GM03348 (cell line): ENCODE data around the gene NAV3.

Source experiments
- DNase-seq: peaks from one replicate; pipeline ENCODE4 v3.0.0; 2012; ENCODE audit warnings: low spot score

The NAV3 gene, protein sequence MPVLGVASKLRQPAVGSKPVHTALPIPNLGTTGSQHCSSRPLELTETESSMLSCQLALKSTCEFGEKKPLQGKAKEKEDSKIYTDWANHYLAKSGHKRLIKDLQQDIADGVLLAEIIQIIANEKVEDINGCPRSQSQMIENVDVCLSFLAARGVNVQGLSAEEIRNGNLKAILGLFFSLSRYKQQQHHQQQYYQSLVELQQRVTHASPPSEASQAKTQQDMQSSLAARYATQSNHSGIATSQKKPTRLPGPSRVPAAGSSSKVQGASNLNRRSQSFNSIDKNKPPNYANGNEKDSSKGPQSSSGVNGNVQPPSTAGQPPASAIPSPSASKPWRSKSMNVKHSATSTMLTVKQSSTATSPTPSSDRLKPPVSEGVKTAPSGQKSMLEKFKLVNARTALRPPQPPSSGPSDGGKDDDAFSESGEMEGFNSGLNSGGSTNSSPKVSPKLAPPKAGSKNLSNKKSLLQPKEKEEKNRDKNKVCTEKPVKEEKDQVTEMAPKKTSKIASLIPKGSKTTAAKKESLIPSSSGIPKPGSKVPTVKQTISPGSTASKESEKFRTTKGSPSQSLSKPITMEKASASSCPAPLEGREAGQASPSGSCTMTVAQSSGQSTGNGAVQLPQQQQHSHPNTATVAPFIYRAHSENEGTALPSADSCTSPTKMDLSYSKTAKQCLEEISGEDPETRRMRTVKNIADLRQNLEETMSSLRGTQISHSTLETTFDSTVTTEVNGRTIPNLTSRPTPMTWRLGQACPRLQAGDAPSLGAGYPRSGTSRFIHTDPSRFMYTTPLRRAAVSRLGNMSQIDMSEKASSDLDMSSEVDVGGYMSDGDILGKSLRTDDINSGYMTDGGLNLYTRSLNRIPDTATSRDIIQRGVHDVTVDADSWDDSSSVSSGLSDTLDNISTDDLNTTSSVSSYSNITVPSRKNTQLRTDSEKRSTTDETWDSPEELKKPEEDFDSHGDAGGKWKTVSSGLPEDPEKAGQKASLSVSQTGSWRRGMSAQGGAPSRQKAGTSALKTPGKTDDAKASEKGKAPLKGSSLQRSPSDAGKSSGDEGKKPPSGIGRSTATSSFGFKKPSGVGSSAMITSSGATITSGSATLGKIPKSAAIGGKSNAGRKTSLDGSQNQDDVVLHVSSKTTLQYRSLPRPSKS (N-terminal part only)

DNA sequence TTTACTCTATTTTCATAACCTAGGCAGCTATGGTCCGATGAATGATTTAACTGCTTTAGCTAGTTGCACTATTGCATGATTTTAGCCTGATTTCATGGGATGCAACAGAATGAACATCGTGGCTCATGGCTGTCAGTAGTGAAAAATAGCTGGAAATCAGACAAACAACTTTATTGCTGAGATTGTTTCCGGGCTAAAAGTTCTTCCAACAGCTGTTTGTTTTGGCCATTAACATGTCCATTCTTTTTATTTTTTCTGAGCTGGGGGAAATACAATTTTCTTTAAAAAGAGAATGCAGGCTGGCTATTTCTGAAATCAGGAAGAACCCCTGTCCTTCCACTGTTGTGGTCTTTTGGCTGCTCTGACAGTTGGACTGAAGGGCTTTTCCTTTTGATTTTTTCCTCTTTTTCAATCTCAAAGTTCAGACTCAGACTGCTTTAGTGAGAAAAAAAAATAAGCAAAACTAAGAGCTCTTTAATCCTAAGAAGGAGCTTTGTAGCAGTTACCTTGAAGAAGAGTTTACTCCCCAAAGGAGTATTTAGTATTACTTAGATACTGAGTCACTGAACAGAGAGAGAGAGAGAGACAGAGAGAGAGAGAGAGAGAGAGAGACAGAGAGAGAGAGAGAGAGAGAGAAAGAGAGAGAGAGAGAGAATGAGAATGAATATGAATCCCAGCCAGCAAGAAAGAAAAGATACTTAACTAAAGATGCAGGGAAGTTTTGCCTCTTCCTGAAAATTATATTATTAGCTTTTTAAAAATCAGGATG, at the start of gene NAV3:
TSS of gene NAV3 (plus strand) at position 312 of the 769 bp plus-strand sequence. CDS start 568 bp downstream, outside the sequence.
- DNase-seq: peak; percentile 35

DNA sequence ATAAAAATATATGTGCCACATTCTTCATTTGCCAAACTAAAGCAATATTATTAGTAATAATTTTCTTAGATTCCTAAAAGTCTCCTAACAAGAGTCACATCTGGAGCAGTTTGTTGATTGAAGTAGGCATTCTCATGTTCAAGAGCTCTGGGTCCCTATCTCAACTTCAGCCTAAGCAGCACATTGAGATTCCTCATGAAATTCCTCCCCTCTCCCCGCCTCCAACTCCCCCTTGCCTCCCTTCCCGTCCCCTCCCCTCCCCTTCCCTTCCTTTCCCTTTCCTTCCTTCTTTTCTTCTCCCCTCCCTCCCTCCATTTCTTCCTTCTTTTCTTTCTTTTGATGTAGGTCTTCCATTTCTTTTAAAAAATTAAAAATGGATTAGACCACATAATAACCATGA, 48.7 kb upstream of the NAV3 start:
- no peak for DNase-seq

DNA sequence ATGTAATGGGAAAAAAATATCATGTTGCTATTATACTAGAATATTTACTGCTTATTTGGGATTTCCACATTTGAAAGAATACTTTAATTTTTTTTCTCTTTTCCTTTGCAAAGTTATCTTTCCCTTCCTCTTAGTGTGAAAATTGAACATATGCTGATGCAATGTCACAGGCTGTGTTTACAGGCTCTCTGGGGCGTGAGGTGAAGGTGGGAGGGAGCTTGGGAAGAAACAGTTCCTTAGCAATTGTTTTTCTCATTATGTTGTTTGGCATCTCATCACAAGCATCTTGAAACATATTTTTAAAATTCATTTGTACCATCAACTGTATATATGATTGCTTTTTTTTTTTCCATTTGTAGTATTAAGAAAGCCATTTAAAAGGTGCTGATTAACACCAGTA, 47.9 kb upstream of the NAV3 start:
- no peak for DNase-seq

DNA sequence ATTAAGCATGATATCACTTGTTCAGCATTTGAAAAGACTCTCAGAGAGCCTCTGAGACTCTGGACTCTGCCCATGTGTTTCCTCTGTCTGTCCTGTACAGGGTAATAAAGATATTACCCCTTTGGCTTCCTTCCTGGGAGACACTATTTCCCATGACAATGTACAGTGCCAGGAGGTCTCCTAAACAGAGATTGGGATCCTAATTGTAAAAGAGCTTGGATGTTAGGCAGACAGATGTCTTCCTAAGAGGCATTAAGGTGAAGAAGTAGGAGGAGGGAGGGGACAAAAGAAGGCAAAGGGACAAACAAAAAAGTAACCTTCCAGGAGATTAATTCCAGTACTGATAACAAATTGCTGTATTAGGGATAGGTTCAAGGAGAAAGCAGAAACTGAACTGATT, 45.5 kb upstream of the NAV3 start:
- DNase-seq: no peak

DNA sequence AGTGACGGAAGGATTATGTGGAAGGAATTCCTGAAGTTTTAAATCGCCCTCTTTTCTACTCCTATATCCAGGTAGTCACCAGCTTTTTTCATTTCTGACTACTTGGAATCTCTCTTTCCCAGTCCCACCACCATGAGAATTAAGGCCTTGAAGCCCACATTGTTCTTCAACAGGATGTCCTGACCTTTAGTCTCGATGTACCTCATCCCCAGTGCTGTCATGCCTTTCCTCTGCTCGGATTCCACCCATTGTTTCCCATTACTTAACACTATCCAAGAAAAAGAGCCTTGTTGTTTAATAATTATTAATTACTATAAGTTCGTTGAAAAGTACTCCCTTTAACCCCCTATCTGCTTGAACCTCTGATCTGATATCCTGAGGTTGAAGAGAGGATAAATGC, 44.0 kb upstream of the NAV3 start:
- no peak for DNase-seq

DNA sequence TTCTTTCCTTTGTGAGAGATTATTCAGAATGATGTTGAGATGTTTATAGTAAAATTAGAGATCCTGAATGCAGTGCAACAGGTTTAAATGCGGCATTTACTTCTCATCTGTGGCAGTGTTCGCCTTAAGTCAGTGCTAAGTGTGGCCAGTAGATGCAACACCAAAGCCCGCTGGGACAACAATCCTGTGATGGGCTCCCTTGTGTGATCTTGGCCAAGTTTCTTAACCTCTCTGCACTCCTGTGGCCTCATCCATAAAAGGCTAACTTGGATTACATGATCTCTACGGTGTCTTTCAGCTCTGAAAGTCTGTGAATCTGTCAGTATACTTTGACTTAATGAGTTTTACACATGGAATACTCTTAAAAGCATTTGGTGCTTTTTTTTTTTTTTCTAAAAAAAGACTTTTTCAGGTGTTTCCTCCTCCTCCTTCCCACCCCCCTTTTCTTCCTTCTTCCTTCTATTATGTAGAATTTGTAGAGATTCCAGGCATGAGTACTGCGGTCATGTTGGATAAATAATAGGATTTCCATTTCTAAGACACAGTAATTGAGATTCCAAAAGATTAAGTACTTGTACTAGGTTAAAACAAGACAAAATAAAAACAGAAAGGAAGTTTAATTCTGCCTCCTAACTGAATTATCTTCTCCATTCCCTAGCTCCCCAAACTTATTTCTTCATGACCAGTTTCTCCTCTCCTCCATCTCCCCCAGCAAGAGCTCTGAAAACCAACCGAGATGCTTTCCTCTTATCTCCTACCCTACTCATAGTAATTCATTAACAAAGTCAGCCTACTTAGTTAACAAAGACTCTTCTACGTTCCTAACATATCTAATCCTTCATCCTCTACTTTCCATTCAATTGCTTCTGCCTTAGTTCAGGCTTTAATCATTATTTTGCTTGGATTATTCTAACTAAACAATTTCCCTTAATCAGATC, 42.2 kb upstream of the NAV3 start:
- no peak for DNase-seq

DNA sequence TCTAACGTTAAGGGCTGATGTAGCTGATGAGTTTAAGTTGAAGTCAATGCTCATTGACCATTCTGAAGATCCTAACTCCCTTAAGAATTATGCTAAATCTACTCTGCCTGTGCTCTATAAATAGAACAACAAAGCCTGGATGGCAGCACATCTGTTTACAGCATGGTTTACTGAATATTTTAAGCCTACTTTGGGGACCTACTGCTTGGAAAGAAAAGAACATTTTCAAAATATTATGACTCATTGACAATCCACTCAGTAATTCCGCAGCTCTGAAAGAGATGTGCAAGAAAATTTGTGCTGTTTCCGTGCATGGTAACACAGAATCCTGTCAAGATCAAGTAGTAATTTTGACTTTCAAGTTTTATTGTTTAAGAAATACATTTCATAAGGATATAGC, 35.0 kb upstream of the NAV3 start:
- DNase-seq: no peak

DNA sequence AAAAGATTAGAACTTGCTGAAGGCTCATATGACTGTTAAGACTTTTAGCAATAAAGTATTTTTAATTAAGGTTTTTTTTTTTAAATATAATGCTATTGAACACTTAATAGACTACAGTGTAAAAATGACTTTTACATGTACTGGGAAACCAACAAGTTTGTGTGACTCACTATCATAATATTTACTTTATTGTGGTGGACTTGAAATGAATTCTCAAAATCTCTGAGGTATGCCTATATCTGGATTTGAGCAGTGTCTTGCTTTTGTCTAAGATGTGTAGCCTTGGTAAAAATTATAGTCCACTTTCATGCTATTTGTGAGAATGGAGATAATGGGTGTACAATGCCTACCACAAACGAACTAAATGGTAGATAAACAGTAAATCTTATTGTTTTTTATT, 33.9 kb upstream of the NAV3 start:
- peak; percentile 18 for DNase-seq

DNA sequence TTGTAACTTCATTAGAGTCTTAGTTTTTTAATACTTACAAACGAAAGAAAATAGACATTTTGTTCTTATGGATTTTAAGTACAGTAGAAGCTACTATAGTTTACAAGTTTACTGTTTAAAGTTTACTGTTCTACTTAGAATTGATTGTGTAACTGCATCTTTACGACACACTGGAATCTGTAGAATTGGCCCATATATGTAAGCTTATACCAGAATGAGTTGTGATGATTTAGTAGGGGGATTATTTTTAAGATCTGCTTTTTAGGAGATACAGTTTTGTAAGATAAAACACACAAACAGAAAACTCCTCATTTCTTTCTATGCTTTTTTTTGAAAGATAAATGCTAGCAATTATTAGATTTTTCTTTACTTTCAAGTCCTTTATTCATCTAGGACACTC, 30.2 kb upstream of the NAV3 start:
- no peak for DNase-seq

DNA sequence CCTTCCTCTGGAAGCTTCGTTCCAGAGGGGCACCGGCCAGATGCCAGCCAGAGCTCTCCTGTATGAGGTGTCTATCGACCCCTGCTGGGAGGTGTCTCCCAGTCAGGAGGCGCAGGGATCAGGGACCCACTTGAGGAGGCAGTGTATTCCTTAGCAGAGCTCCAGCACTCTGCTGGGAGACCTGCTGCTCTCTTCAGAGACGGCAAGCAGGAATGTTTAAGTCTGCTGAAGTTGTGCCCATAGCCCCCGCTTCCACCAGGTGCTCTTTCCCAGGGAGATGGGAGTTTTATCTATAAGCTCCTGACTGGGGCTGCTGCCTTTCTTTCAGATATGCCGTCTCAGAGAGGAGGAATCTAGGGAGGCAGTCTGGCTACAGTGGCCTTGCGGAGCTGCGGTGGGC, 22.2 kb upstream of the NAV3 start:
- DNase-seq: no peak

DNA sequence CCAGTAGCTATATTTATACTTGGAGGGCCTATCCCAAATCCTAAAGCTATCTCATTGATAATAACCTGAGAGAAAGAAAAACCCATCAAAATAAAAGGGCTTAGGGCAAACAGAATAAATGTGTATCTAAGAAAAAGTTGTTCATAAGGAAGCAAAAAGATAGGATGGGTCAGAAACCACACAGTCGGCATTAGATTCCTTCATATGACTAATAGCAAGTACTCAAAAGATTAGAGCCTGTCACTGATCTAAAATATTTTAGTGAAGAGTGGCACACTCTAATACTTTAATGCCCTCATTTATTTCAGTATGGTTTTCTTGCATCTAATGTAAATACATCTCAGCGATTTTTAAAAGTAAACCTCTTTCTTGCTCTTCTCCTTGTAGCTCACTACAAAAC, 17.1 kb upstream of the NAV3 start:
- DNase-seq: no peak

DNA sequence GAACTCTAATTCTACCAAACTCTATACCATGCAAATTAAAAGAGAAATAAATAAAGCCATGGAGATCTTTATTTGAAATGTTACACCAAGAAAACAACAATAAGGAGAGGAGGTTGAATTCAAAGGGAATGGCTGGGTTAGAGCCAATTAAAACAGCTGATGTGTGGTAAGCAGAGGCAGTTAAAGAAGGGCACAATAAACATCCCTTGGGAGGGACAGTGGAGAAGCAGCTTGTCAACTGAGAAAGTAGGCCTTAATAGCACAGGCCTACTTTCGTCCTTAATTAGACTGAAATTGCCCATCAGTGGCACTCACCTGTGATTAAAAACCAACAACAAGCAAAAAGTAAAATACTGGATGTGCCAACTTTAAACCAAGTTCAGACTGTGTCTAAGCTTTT, 16.3 kb upstream of the NAV3 start:
- no peak for DNase-seq

DNA sequence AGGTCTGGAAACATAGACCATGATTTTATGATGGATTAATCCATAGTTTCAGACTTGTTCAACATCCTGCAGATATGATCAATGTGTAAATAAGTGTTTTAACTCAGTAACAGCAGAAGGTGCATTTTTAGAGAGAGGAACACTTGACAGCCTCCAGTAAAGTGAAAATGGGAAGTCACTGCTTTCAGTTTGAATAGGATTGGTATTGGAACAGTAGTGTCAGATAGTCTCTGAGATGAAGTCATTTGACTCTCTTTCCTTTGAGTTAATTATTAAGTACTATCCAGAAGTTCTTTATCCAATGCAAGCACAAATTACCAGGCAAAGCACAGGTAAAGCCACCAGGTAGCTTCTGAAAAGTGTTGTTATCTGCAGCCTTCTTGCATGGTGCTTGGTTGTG, 14.5 kb upstream of the NAV3 start:
- DNase-seq: no peak

DNA sequence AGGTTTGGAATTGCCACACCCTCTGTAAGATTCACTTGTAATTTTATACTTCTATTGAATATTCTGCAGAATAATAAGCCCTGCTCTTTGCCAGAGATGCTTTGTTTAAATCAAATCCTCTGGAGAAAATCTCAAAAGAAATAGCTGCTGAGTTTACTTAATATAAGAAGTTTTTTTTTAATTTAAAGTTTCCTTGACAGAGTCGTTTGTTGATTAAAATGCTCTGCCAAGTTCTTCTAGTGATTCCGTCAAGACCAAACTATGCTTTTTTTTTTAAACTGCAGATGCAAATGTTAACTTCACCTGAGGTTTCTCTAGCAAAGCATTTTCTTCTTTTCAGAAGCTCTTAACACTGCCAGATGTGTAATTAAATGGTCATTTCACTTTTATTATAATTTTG, 13.4 kb upstream of the NAV3 start:
- no peak for DNase-seq

DNA sequence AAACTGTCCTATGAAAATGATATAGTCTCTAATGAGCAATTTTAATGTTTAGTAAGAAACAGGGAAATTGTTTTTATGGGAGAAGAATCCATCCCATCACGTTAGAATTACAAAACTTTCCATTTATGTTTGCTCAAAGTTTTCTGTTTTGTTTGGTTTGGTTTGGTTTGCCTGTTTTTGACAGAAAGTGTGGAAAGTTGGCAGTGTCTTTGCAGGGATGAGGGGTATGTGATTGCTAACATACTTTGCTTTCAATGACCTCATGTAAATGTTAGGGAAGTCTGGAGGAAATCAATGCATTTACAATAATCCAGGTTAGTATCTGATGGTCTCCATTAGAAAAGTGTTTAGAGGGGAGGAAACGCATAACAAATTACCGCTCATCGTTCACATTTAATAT, 12.3 kb upstream of the NAV3 start:
- no peak for DNase-seq

DNA sequence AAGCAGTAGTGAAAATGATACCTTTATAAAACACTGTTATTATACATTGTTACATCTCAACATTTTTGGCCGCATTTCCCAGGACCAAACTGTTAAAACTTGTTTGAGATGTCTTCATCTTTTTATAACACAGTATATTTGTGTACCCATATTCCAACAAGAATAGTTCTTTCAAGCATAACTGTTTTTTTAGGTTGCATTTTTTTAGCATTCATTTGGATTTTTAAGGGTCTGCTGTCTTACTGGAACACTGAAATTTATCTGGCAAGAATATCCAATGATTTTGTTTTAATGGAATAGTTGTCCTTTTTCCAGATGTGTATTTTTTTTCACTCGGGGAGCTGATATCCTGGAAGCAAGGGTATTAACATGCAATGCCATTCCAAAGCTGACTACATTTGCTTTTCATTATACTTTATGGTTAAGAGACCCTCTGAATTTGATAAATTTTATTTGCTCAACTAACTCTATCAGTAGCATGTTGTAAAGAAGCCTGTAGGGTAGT, 8.9 kb upstream of the NAV3 start:
- no peak for DNase-seq

DNA sequence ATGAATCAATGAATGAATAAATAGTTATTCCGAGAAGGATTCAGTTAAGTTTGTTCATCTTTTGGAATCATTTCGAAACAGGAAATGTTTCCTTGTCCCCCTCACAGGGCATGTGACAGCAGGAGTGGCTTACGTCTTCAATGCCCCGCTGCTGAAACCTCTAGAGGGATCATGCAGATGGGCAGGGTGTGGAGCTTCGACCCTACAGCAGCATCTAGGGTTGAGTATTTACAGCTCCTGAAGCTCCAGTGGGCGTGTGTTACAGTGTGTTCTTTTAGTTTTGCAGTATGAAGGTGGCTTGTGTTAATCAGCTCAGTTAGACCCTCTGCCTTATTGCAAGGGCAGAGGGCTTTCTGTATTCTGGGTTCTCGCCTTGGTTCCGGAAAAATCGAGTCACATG, 2.6 kb downstream of the NAV3 start:
- no peak for DNase-seq

DNA sequence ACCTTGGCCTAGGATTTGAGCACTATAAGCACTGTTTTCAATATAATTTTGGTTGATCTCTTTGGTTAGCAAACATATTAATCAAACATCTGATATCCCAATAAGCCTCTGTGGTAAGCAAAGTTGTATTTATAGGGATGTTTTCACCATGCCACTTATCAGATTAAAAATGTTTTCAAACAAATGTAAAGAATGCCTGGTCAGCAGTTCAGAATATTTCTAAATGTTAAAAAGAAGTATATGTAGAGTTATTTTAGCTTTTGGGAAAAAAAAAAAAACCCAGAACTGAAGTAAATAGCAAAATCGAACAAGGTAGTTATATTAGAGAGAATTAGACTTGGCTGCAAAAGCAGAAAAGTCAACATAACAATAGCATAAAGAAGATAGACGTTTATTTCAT, 3.9 kb downstream of the NAV3 start:
- no peak for DNase-seq

DNA sequence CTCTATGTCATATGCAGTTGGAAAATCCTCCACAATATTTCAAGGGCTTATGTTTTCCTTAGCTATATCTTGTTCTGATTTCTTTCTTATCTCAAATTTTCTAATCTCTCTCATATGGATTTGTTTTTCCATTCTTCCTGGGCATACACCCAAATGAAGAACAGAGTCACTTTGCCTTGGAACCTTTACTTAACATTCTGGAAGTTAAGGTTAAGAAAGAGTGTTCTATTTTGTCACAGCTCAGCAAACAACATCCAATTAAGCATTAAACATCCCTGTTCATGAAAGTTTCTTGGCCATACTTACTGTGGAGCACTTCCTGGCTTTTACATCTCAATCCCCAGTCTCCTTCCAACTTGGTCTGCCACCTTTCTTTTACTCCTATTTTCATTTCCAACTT, 5.3 kb downstream of the NAV3 start:
- no peak for DNase-seq

DNA sequence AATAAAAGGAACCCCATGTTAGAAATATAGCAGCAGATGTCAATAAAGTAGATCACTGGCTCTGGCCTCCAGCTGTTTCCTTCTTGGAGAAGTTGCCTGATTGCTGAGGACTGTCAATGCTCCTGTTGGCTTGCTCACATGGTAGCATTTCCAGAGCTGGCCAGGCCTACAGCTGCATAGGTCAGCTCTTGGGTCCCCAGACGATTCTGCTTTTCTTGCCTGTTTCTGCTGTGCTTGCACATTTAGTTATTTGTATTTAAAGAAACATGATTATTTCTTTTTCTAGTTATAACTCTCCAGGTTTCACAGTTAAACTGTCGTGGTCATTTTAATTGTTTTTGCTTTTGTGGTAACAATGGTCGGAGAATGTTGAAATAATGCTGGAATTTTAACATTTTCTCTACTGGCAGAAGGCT, 7.2 kb downstream of the NAV3 start:
- peak; percentile 14 for DNase-seq

DNA sequence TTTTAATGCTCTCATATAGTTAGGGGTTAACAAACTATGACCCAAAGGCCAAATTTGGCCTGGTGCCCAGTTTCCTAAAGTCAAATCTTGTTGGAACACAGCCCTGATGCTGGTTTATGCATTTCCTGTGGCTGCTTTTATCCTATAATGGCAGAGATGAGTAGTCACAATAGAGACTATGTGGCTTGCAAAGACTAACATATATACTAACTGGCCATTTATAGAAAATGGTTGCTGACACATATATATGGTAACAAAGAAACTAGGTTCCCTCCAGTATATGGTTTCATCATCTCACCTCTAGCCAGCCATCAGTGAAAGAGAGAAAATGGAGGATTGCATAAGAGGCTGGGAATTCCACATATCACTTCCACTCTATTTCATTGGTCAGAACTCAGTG, 10.8 kb downstream of the NAV3 start:
- no peak for DNase-seq
